ENCODE data around the gene UBE2E2.

UBE2E2 gene

DNA sequence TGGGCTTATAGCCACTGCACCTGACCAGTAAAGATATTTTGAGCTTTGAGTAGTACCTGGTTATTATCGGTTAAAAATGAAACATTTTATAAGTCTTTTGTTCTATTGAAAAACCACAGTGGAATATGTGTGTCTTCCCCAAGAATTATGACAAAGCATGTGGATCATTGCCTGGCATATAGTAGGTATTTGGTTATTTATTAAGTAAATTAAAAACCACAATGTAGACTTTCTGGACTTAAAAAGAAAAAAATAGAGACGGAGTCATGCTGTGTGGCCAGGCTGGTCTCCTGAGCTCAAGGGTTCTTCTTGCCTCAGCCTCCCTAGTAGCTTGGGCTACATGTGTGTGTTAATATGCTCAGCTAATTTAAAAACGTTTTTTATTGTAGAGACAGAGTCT, 43.5 kb downstream of the UBE2E2 start:
- Histone ChIP-seq H3K27me3 (no peaks in the 10 kb centered on the region), H3K4me3 (ENCODE audit: low read depth in 1 of 2, low read length in 1 of 2) (no peak overlapping the region), H3K4me1 (ENCODE audit: control insufficient read depth in 1 of 2, insufficient read depth in 1 of 2, low read depth in 1 of 2, low read length in 1 of 2) (no peaks in the 10 kb centered on the region), H3K27ac (no peak overlapping the region), H3K9me3 (no peaks in the 10 kb centered on the region), H3K36me3 (no peaks in the 10 kb centered on the region)
- TF ChIP-seq, protein P1, sequence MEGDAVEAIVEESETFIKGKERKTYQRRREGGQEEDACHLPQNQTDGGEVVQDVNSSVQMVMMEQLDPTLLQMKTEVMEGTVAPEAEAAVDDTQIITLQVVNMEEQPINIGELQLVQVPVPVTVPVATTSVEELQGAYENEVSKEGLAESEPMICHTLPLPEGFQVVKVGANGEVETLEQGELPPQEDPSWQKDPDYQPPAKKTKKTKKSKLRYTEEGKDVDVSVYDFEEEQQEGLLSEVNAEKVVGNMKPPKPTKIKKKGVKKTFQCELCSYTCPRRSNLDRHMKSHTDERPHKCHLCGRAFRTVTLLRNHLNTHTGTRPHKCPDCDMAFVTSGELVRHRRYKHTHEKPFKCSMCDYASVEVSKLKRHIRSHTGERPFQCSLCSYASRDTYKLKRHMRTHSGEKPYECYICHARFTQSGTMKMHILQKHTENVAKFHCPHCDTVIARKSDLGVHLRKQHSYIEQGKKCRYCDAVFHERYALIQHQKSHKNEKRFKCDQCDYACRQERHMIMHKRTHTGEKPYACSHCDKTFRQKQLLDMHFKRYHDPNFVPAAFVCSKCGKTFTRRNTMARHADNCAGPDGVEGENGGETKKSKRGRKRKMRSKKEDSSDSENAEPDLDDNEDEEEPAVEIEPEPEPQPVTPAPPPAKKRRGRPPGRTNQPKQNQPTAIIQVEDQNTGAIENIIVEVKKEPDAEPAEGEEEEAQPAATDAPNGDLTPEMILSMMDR (IDR thresholded peaks at IDR 0.05), result no peak

DNA sequence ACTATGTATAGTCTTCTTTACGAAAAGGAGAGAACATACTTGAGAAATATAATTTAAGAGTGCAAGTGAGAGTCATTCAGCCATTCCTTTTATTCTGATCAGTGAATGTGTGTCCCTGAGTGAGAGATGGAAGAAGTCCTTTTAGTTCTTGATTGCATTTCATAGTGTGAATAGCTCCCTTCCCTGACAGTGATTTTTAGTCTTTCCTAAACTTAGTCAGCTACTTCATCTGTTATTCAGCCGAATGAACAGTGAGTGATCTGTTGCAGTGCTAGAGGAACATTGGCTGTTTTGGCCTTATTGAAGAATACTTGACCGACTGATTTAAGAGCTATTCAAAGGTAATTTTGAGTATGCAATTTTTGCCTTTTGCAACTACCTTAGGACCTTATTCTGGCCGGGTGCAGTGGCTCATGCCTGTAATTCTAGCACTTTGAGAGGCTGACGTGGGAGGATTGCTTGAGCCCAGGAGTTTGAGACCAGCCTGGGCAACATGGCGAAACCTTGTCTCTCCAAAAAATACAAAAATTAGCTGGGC, 45.5 kb downstream of the UBE2E2 start:
- TF ChIP-seq, protein P1 (IDR thresholded peaks at IDR 0.05), result no peak
- H3K27me3 ChIP-seq, result no peaks in the 10 kb centered on the region
- H3K36me3 ChIP-seq, result no peaks in the 10 kb centered on the region
- H3K4me1 ChIP-seq (ENCODE audit: control insufficient read depth in 1 of 2, insufficient read depth in 1 of 2, low read depth in 1 of 2, low read length in 1 of 2), result no peaks in the 10 kb centered on the region
- H3K9me3 ChIP-seq, result no peaks in the 10 kb centered on the region
- H3K4me3 ChIP-seq (ENCODE audit: low read depth in 1 of 2, low read length in 1 of 2), result no peak overlapping the region
- H3K27ac ChIP-seq, result no peak overlapping the region

DNA sequence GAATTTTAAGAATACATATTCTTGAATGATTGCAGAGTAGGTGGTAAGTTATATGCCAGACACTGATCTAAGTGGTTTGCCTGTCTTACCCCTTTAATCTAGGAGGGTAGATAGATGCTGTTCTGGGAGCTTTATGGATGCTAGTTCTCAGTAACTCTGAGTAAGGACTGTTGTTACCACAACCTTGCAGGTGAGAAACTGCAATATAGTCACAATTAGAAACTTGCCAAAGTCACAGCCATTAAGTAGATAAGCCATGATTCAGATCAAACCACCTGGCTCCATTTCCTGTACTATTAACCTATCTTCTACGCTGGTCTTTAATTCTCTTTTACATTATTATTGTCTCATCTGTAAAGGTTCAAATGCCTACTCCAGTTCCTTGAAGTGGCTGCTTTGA, 46.8 kb downstream of the UBE2E2 start:
- no peak overlapping the region for H3K27ac ChIP-seq
- H3K4me3 ChIP-seq (ENCODE audit: low read depth in 1 of 2, low read length in 1 of 2), result no peak overlapping the region
- peaks cover 4% of the 10 kb centered on the region in 2 experiments for H3K4me1 ChIP-seq (ENCODE audit: control insufficient read depth in 1 of 2, insufficient read depth in 1 of 2, low read depth in 1 of 2, low read length in 1 of 2)
- H3K9me3 ChIP-seq, result no peaks in the 10 kb centered on the region
- TF ChIP-seq, protein P1 (IDR thresholded peaks at IDR 0.05), result no peak
- H3K36me3 ChIP-seq, result no peaks in the 10 kb centered on the region
- no peaks in the 10 kb centered on the region for H3K27me3 ChIP-seq

DNA sequence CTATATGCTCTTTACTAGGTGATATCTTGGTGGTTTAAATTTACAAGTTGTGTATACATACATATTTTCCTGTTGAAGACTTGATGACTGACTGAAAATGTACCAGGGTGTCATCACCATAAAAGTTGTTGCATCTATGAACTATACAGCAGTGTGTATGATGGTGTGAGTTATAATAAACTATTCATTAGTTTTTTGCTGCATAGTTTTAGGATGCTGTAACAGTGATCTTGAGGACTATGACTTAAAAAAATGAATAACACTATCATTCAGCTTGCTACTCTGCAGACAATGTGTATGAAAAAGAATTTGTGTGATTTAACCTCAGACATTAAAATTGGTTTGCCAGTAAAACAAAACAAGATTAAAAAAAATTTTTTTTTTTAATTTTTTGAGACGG, 49.0 kb downstream of the UBE2E2 start:
- no peaks in the 10 kb centered on the region for H3K9me3 ChIP-seq
- H3K4me1 ChIP-seq (ENCODE audit: control insufficient read depth in 1 of 2, insufficient read depth in 1 of 2, low read depth in 1 of 2, low read length in 1 of 2), result peaks cover 4 to 7% of the 10 kb centered on the region in 2 experiments
- H3K27me3 ChIP-seq, result no peaks in the 10 kb centered on the region
- H3K4me3 ChIP-seq (ENCODE audit: low read depth in 1 of 2, low read length in 1 of 2), result no peak overlapping the region
- H3K27ac ChIP-seq, result no peak overlapping the region
- no peaks in the 10 kb centered on the region for H3K36me3 ChIP-seq
- TF ChIP-seq, protein P1 (IDR thresholded peaks at IDR 0.05), result no peak

DNA sequence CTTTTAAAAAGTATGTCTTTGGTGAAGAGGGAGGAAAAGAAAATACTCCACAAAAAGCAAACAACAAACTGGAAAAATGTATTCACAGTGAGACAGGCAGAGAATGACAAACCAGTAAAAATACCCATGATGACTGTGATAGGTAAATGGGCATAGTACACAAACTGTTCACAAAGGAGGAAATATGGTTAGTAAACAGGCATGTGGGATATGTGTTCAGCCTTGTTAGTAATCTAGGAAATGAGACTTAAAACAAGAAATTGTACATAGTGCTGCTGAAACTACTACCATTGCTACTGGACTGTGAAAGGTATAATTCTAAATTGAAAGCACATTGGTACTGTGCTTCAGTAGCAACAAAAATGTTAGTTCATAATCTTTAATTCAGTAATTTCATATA, 50.1 kb downstream of the UBE2E2 start:
- TF ChIP-seq, protein P1 (IDR thresholded peaks at IDR 0.05), result no peak
- H3K27me3 ChIP-seq, result no peaks in the 10 kb centered on the region
- peaks cover 4 to 8% of the 10 kb centered on the region in 2 experiments for H3K4me1 ChIP-seq (ENCODE audit: control insufficient read depth in 1 of 2, insufficient read depth in 1 of 2, low read depth in 1 of 2, low read length in 1 of 2)
- no peak overlapping the region for H3K4me3 ChIP-seq (ENCODE audit: low read depth in 1 of 2, low read length in 1 of 2)
- H3K36me3 ChIP-seq, result no peaks in the 10 kb centered on the region
- H3K27ac ChIP-seq, result no peak overlapping the region
- no peaks in the 10 kb centered on the region for H3K9me3 ChIP-seq

DNA sequence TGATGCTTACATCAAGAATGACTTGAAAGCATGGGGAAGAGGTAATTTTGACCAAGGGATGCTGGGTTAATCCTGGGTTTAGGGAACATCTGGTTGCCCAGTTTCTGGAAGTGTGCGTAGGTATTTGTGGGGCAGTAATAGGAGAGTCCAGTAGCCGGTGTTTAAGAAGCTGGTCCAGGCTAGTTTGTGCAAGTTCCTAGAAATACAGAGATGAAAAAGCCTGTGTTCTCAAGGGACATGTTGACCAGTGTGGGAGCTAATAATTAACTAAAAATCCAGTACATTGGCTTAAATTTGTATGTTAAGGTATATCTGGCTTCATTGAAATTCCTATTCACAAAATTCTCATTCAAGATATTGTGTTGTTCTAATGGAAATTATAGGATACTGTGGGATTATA, 51.2 kb downstream of the UBE2E2 start:
- TF ChIP-seq, protein P1 (IDR thresholded peaks at IDR 0.05), result no peak
- Histone ChIP-seq H3K27me3 (no peaks in the 10 kb centered on the region), H3K4me3 (ENCODE audit: low read depth in 1 of 2, low read length in 1 of 2) (no peak overlapping the region), H3K27ac (no peak overlapping the region), H3K36me3 (no peaks in the 10 kb centered on the region), H3K4me1 (ENCODE audit: control insufficient read depth in 1 of 2, insufficient read depth in 1 of 2, low read depth in 1 of 2, low read length in 1 of 2) (peaks cover 4 to 8% of the 10 kb centered on the region in 2 experiments), H3K9me3 (no peaks in the 10 kb centered on the region)

Measured in neutrophil (primary cell).